Large intestine (tissue), 3 donors: Measurements from ENCODE around the gene CREBBP. TPM values are rescaled to one million over a fixed set of nuclear protein-coding genes. Genes with fewer than 3 reads are reported as not detected.

ENCODE experiments used
- DNase-seq, 2 donors: peaks; one replicate each; pipeline versions ENCODE4 v3.0.0 to v3.0.0-alpha.2; 2013
- H3K27ac ChIP-seq: one replicate; pipeline ENCODE4 v1.5.1; 2013; ENCODE audit warnings: low read length
- H3K27me3 ChIP-seq: 2 replicates; pipeline ENCODE4 v1.6.1; 2013; ENCODE audit warnings: low read length; ENCODE audit not compliant: control insufficient read depth, insufficient read depth
- H3K36me3 ChIP-seq: 2 replicates; pipeline ENCODE4 v1.6.1; 2013; ENCODE audit warnings: low read length; ENCODE audit not compliant: control insufficient read depth, insufficient read depth
- H3K4me1 ChIP-seq: one replicate; pipeline ENCODE4 v1.6.1; 2013; ENCODE audit warnings: low read length; ENCODE audit not compliant: control insufficient read depth, insufficient read depth
- H3K4me3 ChIP-seq: one replicate; pipeline ENCODE4 v1.5.1; 2013; ENCODE audit warnings: low read length
- H3K9me3 ChIP-seq: one replicate; pipeline ENCODE4 v1.6.1; 2013; ENCODE audit warnings: mild to moderate bottlenecking, low read depth, low read length, moderate library complexity; ENCODE audit not compliant: control insufficient read depth
- WGBS: methylation state at CpG from one replicate; pipeline ENCODE4 v1.1.5; 2013; ENCODE audit warnings: low lambda C conversion rate; ENCODE audit not compliant: insufficient coverage; 5-methylcytosine and 5-hydroxymethylcytosine counted together
- polyA plus RNA-seq: library from polyadenylated mRNA; unstranded; fragments of 120-200 nt; gene quantifications from one replicate; pipeline ENCODE4 v1.2.1, GENCODE V29; 2013

CREBBP gene
- polyA plus RNA-seq, 1 donor: 46.6 TPM

GRCh38 chr16:3810818-3811217, 69.7 kb downstream of the CREBBP start:
- no CpG with 5 or more reads among the region's 3 CpGs for WGBS
- H3K9me3 ChIP-seq: no peaks in the 10 kb centered on the region
- H3K27ac ChIP-seq: no peak overlapping the region
- H3K36me3 ChIP-seq: peaks cover 45% of the 10 kb centered on the region
- H3K27me3 ChIP-seq: no peaks in the 10 kb centered on the region
- H3K4me3 ChIP-seq: no peak overlapping the region
- no peak for DNase-seq
- H3K4me1 ChIP-seq: no peaks in the 10 kb centered on the region

- Histone ChIP-seq H3K27ac (no peak overlapping the region), H3K27me3 (no peaks in the 10 kb centered on the region), H3K4me1 (no peaks in the 10 kb centered on the region), H3K36me3 (peaks cover 49% of the 10 kb centered on the region), H3K9me3 (no peaks in the 10 kb centered on the region), H3K4me3 (no peak overlapping the region)
- DNase-seq: no peak
- WGBS: no CpG with 5 or more reads among the region's 6 CpGs
Observed at GRCh38 chr16:3810198-3810664, 70.3 kb downstream of the CREBBP start.

- no peak overlapping the region for H3K27ac ChIP-seq
- H3K27me3 ChIP-seq: no peaks in the 10 kb centered on the region
- no peak overlapping the region for H3K4me3 ChIP-seq
- H3K4me1 ChIP-seq: no peaks in the 10 kb centered on the region
- 100% methylated on average over 1 of the region's 9 CpGs for WGBS
- DNase-seq: no peak
- H3K36me3 ChIP-seq: peaks cover 46% of the 10 kb centered on the region
- no peaks in the 10 kb centered on the region for H3K9me3 ChIP-seq
Observed at GRCh38 chr16:3808308-3809063, 72.0 kb downstream of the CREBBP start.

GRCh38 chr16:3807425-3808123, 72.9 kb downstream of the CREBBP start:
- no CpG with 5 or more reads among the region's 3 CpGs for WGBS
- Histone ChIP-seq H3K36me3 (peaks cover 46% of the 10 kb centered on the region), H3K4me1 (no peaks in the 10 kb centered on the region)

DNA sequence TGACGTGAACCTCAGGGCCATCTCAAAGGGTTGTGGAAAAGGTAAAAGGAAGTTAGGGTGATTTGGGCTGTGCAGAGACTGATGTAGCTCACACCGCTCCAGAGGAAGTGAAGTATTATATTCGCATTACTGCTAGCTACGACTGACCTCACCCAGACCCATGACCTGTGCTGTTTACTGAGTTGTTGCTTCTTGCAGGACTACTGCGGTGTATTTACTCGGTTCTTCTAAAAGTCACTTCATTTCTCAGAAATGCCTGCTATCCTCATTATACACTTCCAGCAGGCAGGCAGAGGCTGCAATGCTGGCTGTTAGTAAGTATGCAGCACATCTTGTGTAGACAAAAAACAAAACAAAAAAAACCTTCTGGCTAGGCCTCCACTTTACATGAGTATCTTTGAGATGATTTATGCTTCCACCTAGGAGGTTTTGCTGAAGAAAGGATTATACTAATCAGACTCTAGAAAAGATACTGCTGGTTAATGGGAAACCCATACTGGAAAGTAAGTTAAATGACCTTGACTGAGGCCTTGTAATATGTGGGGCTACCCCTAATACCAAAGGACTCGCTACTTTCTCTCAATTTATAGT, 76.0 kb downstream of the CREBBP start:
- Histone ChIP-seq H3K4me1 (no peaks in the 10 kb centered on the region), H3K9me3 (no peaks in the 10 kb centered on the region), H3K27me3 (no peaks in the 10 kb centered on the region), H3K36me3 (peaks cover 38% of the 10 kb centered on the region), H3K27ac (no peak overlapping the region), H3K4me3 (no peak overlapping the region)
- DNase-seq: no peak
- 40% methylated on average over 1 of the region's 7 CpGs for WGBS

More at GRCh38 chr16:3807425-3808123, 72.9 kb downstream of the CREBBP start:
- no peak overlapping the region for H3K4me3 ChIP-seq
- H3K27me3 ChIP-seq: no peaks in the 10 kb centered on the region
- DNase-seq: no peak
- H3K27ac ChIP-seq: no peak overlapping the region
- H3K9me3 ChIP-seq: no peaks in the 10 kb centered on the region

GRCh38 chr16:3800477-3801270, 79.8 kb downstream of the CREBBP start:
- H3K9me3 ChIP-seq: no peaks in the 10 kb centered on the region
- H3K4me1 ChIP-seq: no peaks in the 10 kb centered on the region
- H3K27me3 ChIP-seq: no peaks in the 10 kb centered on the region
- H3K36me3 ChIP-seq: peaks cover 7% of the 10 kb centered on the region
- DNase-seq: peak in 1 of 2 donors; percentile 27
- no peak overlapping the region for H3K4me3 ChIP-seq
- WGBS: 89% methylated on average over 1 of the region's 4 CpGs
- no peak overlapping the region for H3K27ac ChIP-seq

DNA sequence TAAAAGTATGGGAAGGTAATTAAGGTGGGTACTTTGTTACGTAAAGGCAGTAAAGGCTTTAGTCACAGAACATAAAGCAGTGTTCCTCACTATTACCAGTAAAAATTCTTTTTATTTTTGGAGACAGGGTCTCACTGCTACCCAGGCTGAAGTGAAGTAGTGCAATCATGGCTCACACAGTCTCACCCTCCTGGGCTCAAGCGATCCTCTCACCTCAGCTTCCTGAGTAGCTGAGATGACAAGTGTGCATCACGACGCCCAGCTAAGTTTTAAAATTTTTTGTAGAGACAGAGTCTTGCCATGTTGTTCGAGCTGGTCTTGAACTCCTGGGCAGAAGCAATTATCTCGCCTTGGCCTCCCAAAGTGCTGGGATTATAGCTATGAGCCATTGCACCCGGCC, 80.5 kb downstream of the CREBBP start:
- H3K4me3 ChIP-seq: no peak overlapping the region
- peaks cover 5% of the 10 kb centered on the region for H3K36me3 ChIP-seq
- no peak for DNase-seq
- no peak overlapping the region for H3K27ac ChIP-seq
- no peaks in the 10 kb centered on the region for H3K27me3 ChIP-seq
- H3K4me1 ChIP-seq: no peaks in the 10 kb centered on the region
- no peaks in the 10 kb centered on the region for H3K9me3 ChIP-seq
- WGBS: no CpG with 5 or more reads among the region's 7 CpGs

- no peaks in the 10 kb centered on the region for H3K27me3 ChIP-seq
- no peak overlapping the region for H3K27ac ChIP-seq
- DNase-seq: no peak
- H3K4me1 ChIP-seq: no peaks in the 10 kb centered on the region
- H3K36me3 ChIP-seq: peaks cover 5% of the 10 kb centered on the region
- 83% methylated on average over 1 of the region's 1 CpG for WGBS
- H3K4me3 ChIP-seq: no peak overlapping the region
- H3K9me3 ChIP-seq: no peaks in the 10 kb centered on the region
Observed at GRCh38 chr16:3799354-3799753, 81.2 kb downstream of the CREBBP start.

DNA sequence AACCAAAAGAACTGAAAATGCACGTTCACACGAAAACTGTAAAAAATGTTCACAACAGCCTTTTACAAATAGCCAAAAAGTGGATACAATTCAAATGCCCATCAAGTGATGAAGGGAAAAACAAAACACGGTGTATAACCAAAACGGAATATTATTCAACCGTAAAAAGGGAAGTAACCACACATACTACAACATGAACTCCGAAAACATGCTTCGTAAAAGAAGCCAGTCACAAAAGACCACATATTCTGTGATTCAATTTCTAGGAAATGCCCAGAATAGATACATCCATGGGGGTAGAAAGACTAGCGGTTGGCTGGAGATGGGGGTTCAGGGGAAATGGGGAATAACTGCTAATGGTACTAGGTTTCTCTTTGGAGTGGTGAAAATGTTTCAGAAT, 81.7 kb downstream of the CREBBP start:
- 94% methylated on average over 3 of the region's 8 CpGs for WGBS
- Histone ChIP-seq H3K27ac (no peak overlapping the region), H3K4me1 (no peaks in the 10 kb centered on the region), H3K27me3 (no peaks in the 10 kb centered on the region), H3K4me3 (no peak overlapping the region), H3K36me3 (peaks cover 5% of the 10 kb centered on the region), H3K9me3 (no peaks in the 10 kb centered on the region)
- no peak for DNase-seq
